HG03457 (cell line): ENCODE results near the gene RAPGEF5.

ENCODE experiments used
- ATAC-seq: cut with Tn5 transposase; IDR thresholded peaks from one replicate; pipeline ENCODE4 v1.9.1; 2021; ENCODE audit warnings: moderate number of reproducible peaks; ENCODE audit not compliant: unreplicated experiment

Gene RAPGEF5

DNA sequence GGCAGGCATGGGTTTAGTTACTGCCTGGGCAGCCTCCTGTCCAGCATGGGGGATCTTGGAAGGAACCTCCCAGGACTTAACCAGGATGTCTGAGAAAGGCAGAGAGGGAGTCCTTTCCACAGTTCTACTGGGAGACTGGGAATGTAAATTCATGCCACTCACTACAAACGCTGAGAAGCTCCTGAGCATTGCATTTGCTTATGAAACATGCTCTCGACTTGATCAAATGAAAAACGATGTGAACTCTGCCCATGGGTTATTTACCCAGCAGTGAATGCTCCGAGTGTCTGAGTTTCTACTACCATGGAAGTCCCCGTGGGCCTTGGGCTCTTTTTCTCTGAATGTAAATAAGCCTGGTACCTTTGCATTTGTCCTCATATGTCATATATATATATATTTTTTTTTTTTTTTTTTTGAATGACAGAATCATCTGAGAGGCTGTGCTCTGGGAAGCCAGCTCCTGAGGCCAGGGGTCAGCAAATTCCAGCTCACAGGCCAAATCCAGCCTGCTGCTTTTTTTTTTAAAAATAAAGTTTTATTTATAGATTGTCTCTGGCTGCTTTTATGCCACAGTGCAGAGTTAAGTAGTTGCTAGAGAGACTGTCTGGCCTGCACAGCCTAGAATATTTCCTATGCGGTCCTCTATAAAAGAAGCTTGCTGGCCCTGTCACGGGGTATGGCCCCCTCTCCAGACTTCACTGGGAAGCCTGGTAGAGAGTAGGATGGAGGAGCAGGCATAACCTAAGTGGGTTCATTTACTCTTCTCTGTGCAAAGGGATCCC, 21.4 kb upstream of the RAPGEF5 start:
- ATAC-seq = no peak

- ATAC-seq = no peak
These were observed 20.7 kb upstream of the RAPGEF5 start for GRCh38 chr7:22377703-22378102.

DNA sequence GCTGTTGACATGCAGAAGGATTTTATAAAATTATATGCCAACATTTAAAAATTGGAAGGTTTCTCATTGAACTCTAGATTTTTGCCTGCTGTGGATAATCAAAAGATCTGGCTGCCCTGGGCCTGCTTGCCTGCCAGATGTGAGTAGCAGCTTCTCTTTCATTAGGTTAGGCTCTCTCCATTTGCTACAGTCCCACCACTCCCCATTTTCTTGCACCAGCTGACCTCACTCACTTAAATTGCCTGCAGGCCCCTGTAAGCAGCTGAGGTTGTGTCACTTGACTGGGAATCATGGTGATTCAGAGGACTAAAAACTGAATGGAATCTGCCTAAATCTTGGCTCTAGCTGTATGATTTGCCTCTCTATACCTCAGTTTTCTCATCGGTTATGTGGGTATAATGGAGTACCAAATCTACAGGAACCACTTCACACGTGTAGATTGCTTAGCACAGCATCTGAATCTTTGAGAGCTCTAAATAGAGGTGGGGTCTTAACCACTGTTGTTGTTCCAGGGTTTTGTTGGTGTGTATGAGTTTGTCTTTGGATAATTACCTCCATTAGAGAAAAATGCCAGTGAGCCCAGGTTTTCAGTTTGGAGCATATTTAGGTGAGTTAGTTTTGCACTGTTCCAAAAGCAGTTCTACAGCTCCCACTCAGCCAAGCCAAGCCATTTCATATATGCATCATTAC, 18.6 kb upstream of the RAPGEF5 start:
- no peak for ATAC-seq

DNA sequence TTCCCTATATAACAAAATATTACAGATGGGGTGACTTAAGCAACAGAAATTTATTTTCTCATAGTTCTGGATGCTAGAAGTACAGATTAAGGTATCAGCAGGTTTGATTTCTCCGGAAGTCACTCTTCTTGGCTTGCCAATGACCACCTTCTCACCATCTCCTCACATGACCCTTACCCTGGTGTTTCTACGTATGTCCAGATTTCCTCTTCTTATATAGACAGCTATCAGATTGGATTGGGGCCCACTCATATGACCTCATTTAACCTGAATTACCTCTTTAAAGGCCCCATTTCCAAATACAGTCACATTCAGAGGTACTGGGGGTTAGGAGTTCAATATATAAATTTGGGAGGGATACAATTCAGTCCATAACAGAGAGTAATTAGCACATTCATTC, 17.0 kb upstream of the RAPGEF5 start:
- ATAC-seq = no peak

DNA sequence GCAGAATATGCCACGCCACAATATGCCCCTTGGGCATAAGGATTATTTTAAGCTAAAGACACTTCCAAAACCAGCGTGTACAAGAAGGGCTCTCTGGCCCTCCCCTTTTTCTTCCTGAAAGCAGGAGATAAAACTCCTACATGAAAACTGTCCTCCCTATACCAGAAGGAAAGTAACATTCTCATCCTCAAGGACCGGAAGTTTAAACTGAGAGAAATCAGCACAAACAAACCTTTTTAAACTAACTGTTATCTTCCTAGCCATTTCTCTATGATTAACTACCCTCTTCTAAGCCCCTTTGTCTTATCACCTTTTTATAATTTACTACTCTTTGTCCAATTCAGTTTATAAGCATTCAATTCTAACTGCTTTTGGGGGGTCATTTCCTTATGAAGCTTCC, 16.4 kb upstream of the RAPGEF5 start:
- no peak for ATAC-seq

DNA sequence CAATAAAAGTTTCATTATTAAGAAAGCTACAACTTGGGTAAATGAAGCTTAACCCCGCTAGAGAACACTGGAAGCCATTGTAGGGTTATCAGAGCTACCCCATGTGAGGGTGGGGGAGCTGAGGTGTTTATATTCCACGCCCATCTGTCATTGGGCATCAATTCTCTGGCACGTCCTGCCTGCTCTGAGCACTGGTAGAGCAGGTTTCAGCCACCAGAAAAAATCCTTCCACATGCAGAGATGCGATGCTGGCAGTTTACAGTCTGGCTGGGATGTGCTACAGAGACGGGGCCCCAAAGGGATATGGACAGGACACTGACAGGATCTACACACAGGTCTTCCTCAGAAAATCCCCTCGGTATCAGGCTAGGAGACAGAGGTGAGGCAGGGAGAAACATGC, 15.9 kb upstream of the RAPGEF5 start:
- ATAC-seq = no peak

DNA sequence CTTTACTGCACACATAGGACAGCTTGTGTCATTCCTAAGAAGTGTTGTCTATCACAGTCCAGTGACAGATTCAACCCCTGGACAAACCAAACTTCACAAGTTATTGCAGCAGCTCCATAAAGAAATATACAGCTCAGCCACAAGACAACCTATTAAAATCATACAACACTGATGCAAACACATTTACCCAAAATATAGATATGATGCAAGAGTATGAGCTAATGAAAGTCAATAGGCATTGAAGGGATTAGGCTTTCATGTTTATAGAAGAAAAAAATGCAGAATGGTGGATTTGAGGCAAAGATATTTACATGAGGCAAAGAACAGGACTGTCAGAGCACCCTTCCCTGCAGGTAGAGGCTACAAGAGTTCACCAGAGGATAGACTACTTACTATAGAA, 14.9 kb upstream of the RAPGEF5 start:
- ATAC-seq = no peak

GRCh38 chr7:22364900-22365299, 7.9 kb upstream of the RAPGEF5 start:
- no peak for ATAC-seq

DNA sequence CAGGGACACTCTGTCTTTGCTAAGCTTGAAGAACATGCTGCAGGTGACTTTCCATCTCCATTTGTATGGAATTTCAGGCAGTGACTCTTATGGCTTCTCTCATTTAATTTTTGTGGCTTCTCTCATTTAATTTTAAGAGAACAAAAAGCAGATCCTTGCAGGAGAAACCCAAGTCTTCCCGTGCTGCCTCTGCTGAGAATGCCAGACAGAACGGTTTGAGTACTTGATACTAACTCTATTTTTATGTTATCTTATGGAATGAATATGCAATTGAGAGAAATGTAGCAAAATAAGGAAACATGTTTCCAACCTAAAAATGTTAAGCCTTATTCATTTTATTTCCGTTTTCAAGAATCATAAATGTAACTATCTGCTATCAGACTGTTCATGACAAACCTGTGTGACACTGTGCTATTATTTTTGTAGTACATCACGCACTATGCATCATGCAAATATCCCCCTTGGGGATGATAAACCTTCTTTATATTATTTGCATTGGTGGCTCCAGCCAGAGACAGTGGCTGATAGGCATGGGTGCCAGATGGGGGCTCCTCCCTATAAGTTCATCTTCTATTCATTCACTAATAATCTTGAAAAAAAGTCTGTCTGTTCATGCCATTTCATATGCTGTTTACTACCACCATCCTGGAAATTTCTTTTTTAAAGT, 6.9 kb upstream of the RAPGEF5 start:
- ATAC-seq = no peak

- no peak for ATAC-seq
These were observed 4.8 kb upstream of the RAPGEF5 start for GRCh38 chr7:22361795-22362194.

- ATAC-seq = no peak
These were observed 4.4 kb upstream of the RAPGEF5 start for GRCh38 chr7:22361320-22361719.

DNA sequence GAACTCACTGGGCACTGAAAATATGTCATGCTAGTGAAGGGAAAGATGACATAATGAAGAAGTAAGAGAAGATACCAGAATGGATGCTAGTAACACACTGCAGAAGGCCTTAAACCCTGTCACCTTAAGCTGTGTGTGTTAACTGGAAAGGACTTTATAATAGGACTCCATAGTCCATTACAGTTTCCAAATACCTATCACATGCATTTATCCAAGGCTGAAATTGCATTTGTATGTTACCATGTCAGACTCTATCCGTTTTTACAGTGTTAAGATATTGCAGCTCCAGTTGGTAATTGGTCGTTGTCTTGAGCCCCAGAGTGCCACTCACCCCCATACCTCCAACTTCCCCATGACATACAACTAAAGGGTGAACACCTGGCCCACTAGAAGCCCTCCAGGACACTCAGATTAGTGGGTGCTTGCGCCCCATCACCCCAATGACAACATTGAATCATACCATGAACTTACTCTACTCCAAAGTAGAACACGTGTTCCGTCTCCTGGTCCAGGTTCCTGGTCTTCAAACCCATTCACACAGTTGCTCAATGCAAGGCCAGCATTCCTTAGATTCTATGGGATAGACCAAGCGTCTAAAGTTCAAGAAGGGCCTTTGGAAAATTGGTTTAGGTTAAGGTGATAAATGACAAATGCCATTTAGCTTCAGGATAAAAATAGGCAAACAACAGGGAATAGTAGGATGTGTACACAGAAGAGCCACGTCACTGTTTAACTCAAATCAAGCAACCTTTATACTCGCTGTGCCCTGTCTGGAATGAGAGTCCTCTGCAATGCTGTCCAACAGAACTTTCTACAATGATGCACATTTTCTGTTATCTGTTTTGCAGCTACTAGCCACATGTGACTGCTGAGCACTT, 2.1 kb upstream of the RAPGEF5 start:
- no peak for ATAC-seq

- ATAC-seq = no peak
These were observed 589 bp upstream of the RAPGEF5 start for GRCh38 chr7:22357311-22358175.

- ATAC-seq = no peak
These were observed 803 bp downstream of the RAPGEF5 start for GRCh38 chr7:22356010-22356691.

- no peak for ATAC-seq
These were observed 1.3 kb downstream of the RAPGEF5 start for GRCh38 chr7:22355620-22356009.

DNA sequence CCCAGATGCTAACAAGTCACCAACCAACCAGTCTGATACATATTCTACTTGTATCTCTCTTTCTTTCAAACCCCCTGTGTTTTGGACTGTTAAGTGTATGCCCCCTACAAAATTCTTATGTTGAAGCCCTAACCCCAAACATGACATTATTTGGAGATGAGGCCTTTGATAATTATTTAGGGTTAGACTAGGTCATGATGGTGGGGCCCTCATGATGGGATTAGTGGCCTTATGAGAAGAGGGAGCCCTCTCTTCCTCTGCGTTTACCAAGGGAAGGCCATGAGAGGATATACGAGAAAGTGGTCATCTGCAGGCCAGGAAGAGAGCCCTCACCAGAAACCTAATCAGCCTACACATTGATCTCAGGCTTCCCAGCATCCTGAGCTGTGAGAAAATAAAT, 2.5 kb downstream of the RAPGEF5 start:
- ATAC-seq = no peak

GRCh38 chr7:22352887-22353286, 4.1 kb downstream of the RAPGEF5 start:
- ATAC-seq = no peak

- ATAC-seq = no peak
These were observed 5.1 kb downstream of the RAPGEF5 start for GRCh38 chr7:22351878-22352277.

GRCh38 chr7:22351329-22351692, 5.6 kb downstream of the RAPGEF5 start:
- peak; percentile 55 for ATAC-seq
